SU-DHL-6 (cell line): ENCODE measurements around the gene TTC27.
"Not testable (repeated sequence)": the region's sequence is repeated elsewhere in the genome, so short reads cannot be mapped to it uniquely, and the experiment has no call there.

Experiments used
- H2AFZ ChIP-seq: fragments of 200-600 bp; sonication (generic); 2 replicates; pipeline ENCODE4 v1.6.1; 2014; ENCODE audit warnings: low read depth, mild to moderate bottlenecking, moderate library complexity, mixed read lengths, antibody characterized with exemption, low read length; ENCODE audit not compliant: severe bottlenecking
- H3F3A ChIP-seq: fragments of 200-600 bp; shearing (Covaris generic); 2 replicates; pipeline ENCODE4 v1.6.0; 2016; ENCODE audit warnings: antibody characterized with exemption, mild to moderate bottlenecking; ENCODE audit not compliant: insufficient read depth
- H3K27ac ChIP-seq: fragments of 200-600 bp; sonication (generic); 2 replicates; pipeline ENCODE4 v1.5.1; 2016; ENCODE audit warnings: low read depth, mild to moderate bottlenecking, low read length, moderate library complexity, mixed read lengths
- H3K27me3 ChIP-seq: fragments of 200-600 bp; sonication (generic), shearing (Covaris generic); 2 replicates; pipeline ENCODE4 v1.6.0; 2014; ENCODE audit warnings: mild to moderate bottlenecking, low read length
- H3K36me3 ChIP-seq: fragments of 200-600 bp; sonication (generic); 2 replicates; pipeline ENCODE4 v1.6.1; 2014; ENCODE audit warnings: mild to moderate bottlenecking, low read length, mixed read lengths
- H3K4me2 ChIP-seq: fragments of 300-600, 200-600 bp; shearing (Covaris generic), sonication (generic); 2 replicates; pipeline ENCODE4 v1.6.0; 2014; ENCODE audit warnings: low read length, low read depth, mild to moderate bottlenecking; ENCODE audit not compliant: poor library complexity, severe bottlenecking
- H3K4me3 ChIP-seq: fragments of 200-600 bp; sonication (generic); 2 replicates; pipeline ENCODE4 v1.5.1; 2014; ENCODE audit warnings: antibody characterized with exemption, low read length, mild to moderate bottlenecking, mixed read lengths; ENCODE audit not compliant: insufficient read depth, poor library complexity, severe bottlenecking
- H3K79me2 ChIP-seq: fragments of 200-600 bp; sonication (generic); 2 replicates; pipeline ENCODE4 v1.6.1; 2014; ENCODE audit warnings: mild to moderate bottlenecking, low read length, moderate library complexity; ENCODE audit not compliant: insufficient read depth
- H3K9ac ChIP-seq: fragments of 200-600 bp; sonication (generic); 2 replicates; pipeline ENCODE4 v1.7.0; 2014; ENCODE audit warnings: mild to moderate bottlenecking, low read length
- H3K9me2 ChIP-seq: fragments of 200-600 bp; sonication (generic); replicated peaks from 2 replicates; pipeline ENCODE4 v1.6.1; 2014; ENCODE audit warnings: low read length; ENCODE audit not compliant: insufficient read depth
- H3K9me3 ChIP-seq: fragments of 200-600 bp; sonication (generic); 2 replicates; pipeline ENCODE4 v1.6.1; 2014; ENCODE audit warnings: low read length, mixed read lengths; ENCODE audit not compliant: insufficient read depth
- H4K20me1 ChIP-seq: fragments of 200-600 bp; sonication (generic); 2 replicates; pipeline ENCODE4 v1.6.1; 2014; ENCODE audit warnings: low read depth, mild to moderate bottlenecking, antibody characterized with exemption, low read length, moderate library complexity, mixed read lengths
- CTCF ChIP-seq: fragments of 200-600 bp; sonication (generic); IDR thresholded peaks from one replicate; pipeline ENCODE4 v1.5.1; 2017; ENCODE audit warnings: antibody characterized with exemption, mild to moderate bottlenecking, low read length, moderate library complexity; ENCODE audit not compliant: insufficient read depth, poor library complexity, severe bottlenecking
- EZH2phosphoT487 ChIP-seq: fragments of 200-600 bp; sonication (generic), shearing (Covaris generic); conservative IDR thresholded peaks from 2 replicates; pipeline ENCODE4 v1.6.1; 2018; ENCODE audit warnings: mild to moderate bottlenecking, antibody characterized with exemption, low read length, moderate library complexity, mixed read lengths

The TTC27 gene

DNA sequence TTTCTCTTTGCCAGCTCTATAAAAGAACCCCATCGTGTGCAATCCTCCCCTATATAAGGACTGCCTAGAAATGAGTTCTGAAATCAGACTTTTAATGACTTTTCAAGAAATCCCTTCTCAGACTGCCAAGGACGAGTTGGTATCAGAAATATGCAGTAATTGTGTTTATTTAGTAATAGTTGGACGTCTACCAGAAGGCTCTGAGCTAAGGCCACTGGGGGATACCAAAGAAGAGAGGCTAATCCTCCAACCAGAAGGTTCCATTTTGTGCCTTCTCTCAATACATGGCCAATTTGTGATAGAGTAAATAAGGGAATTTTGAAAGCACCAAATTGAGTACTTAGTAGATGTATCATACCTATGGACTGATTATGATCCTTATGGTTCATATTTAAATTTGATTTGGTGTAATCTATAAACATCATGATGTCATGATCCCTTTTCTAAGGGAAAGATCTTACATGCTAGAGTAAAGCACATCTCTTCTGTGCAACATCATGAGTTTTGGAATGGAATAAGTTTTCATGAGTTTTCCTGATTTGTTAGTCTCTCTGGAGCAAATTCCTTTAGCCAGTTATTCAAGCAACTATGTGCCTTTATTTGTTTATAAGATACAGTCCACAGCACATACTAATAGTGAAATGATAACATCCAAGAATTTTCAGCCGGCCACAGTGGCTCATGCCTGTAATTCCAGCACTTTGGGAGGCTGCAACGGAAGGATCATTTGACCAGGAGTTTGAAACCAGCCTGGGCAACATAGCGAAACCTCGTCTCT lies 236.7 kb downstream of the TTC27 start:
- no peak overlapping the region for H3K4me2 ChIP-seq
- no peak overlapping the region for H3K4me3 ChIP-seq
- H3K27ac ChIP-seq, result no peak overlapping the region

GRCh38 chr2:32865399-32866068 lies 237.7 kb downstream of the TTC27 start:
- H2AFZ ChIP-seq, result no peak overlapping the region
- no peaks in the 10 kb centered on the region for H3K36me3 ChIP-seq
- no peak overlapping the region for H3K9ac ChIP-seq
- H3K27ac ChIP-seq, result no peak overlapping the region
- H3K79me2 ChIP-seq, result no peaks in the 10 kb centered on the region
- H3K27me3 ChIP-seq, result no peaks in the 10 kb centered on the region
- no peaks in the 10 kb centered on the region for H3F3A ChIP-seq
- no peaks in the 10 kb centered on the region for H3K9me2 ChIP-seq
- no peaks in the 10 kb centered on the region for H4K20me1 ChIP-seq
- no peak overlapping the region for H3K4me3 ChIP-seq
- H3K4me2 ChIP-seq, result no peak overlapping the region
- TF ChIP-seq EZH2phosphoT487 (no peak), CTCF (no peak)
- no peaks in the 10 kb centered on the region; the same call in 1 of the 2 replicates for H3K9me3 ChIP-seq

More for the DNA sequence above, 236.7 kb downstream of the TTC27 start:
- H4K20me1 ChIP-seq, result no peaks in the 10 kb centered on the region
- no peaks in the 10 kb centered on the region for H3K36me3 ChIP-seq
- no peaks in the 10 kb centered on the region for H3F3A ChIP-seq
- H3K27me3 ChIP-seq, result no peaks in the 10 kb centered on the region
- H3K79me2 ChIP-seq, result no peaks in the 10 kb centered on the region
- H3K9me2 ChIP-seq, result no peaks in the 10 kb centered on the region
- H3K9ac ChIP-seq, result no peak overlapping the region
- H3K9me3 ChIP-seq, result no peaks in the 10 kb centered on the region
- H2AFZ ChIP-seq, result no peak overlapping the region
- TF ChIP-seq CTCF, result no peak
- no peak for TF ChIP-seq EZH2phosphoT487

DNA sequence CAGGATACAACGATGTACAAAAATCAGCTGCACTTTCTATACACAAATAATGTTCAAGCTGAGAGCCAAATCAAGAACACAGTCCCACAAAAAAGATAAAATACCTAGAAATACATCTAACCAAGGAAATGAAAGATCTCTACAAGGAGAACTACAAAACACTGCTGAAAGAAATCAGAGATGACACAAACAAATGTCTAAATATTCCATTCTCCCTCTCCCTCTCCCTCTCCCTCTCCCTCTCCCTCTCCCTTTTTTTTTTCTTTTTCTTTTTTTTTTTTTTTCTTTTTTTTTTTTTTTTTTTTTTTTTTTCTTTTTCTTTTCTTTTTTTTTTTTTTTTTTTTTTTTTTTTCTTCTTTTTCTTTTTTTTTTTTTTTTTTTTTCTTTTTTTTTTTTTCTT lies 238.6 kb downstream of the TTC27 start:
- H4K20me1 ChIP-seq, H3K4me3 ChIP-seq, H3K9me3 ChIP-seq, H3K27me3 ChIP-seq, H3K27ac ChIP-seq, H2AFZ ChIP-seq, H3K9me2 ChIP-seq, H3K4me2 ChIP-seq, H3K36me3 ChIP-seq, H3K9ac ChIP-seq, H3F3A ChIP-seq, H3K79me2 ChIP-seq: not testable (repeated sequence)
